Thyroid gland (tissue), 4 donors: ENCODE measurements around the gene OR2T10.

Source experiments
- CTCF ChIP-seq, 6 experiments: fragments of 200-600 bp in 3 of 6; fragments of 450-650 bp in 3 of 6; sonication (generic) in 3 of 6; IDR thresholded peaks; one replicate each; pipeline ENCODE4 v1.5.1; 2016 to 2019; ENCODE audit warnings: antibody characterized with exemption in 6 of 6, mild to moderate bottlenecking in 2 of 6, inconsistent platforms in 1 of 6, moderate library complexity in 1 of 6
- POLR2A ChIP-seq, 2 donors: fragments of 450-650 bp; IDR thresholded peaks; one replicate each; pipeline ENCODE4 v1.6.1; 2017; ENCODE audit warnings: antibody characterized with exemption in 2 of 2, mild to moderate bottlenecking in 2 of 2, moderate library complexity in 1 of 2

GRCh38 chr1:248592655-248593054 is 4.8 kb downstream of the OR2T10 start:
- TF ChIP-seq POLR2A (IDR thresholded peaks at IDR 0.05) (no peak), CTCF (IDR thresholded peaks at IDR 0.05) (no peak)
